ENCODE measurements around the gene B4GALNT4.

GRCh38 chr11:424232-424631 is 54.9 kb downstream of the B4GALNT4 start:
- TF ChIP-seq GATA3 (IDR thresholded peaks at IDR 0.05; ENCODE audit: low read depth, low read length) (no peak), GATA2 (IDR thresholded peaks at IDR 0.05; ENCODE audit: low read depth, low read length) (no peak)

All from SH-SY5Y (cell line).